Bronchial epithelial cell (primary cell): Measurements from ENCODE around the gene SMYD3. TPM values are rescaled to one million over a fixed set of nuclear protein-coding genes. Genes with fewer than 3 reads are reported as not detected.
"Not testable (repeated sequence)": the region's sequence is repeated elsewhere in the genome, so short reads cannot be mapped to it uniquely, and the experiment has no call there.

Experiments
- DNase-seq: peaks from one replicate; pipeline ENCODE4 v3.0.0-alpha.2; 2010; ENCODE audit warnings: low read depth
- FAIRE-seq: peaks from 2 replicates; lab custom pipeline; 2011; peaks lifted over from hg19 to GRCh38; lab: Jason Lieb, UNC
- H3K27me3 ChIP-seq: 2 replicates; pipeline ENCODE4 v1.5.1; 2011; ENCODE audit warnings: low read length; ENCODE audit not compliant: control insufficient read depth, insufficient read depth
- H3K36me3 ChIP-seq: 2 replicates; pipeline ENCODE4 v1.5.1; 2011; ENCODE audit warnings: low read length; ENCODE audit not compliant: control insufficient read depth, insufficient read depth
- H3K4me3 ChIP-seq: 2 replicates; pipeline ENCODE4 v1.5.1; 2011; ENCODE audit warnings: mild to moderate bottlenecking, low read depth, low read length, control low read depth
- total RNA-seq: library from RNA; depleted of rRNA; stranded (reverse); fragments of >200 nt; gene quantifications from 2 replicates; pipeline ENCODE4 v1.2.1, GENCODE V29; 2014
- TF ChIP-seq, protein P1 (sequence below): IDR thresholded peaks from 2 replicates; pipeline ENCODE4 v1.5.1; 2011; ENCODE audit warnings: mild to moderate bottlenecking, moderate library complexity, low read length, control low read depth, inconsistent platforms; ENCODE audit not compliant: insufficient read depth, severe bottlenecking

SMYD3 gene
- total RNA-seq, 1 donor from 2014 or later: 17.4 TPM

DNA sequence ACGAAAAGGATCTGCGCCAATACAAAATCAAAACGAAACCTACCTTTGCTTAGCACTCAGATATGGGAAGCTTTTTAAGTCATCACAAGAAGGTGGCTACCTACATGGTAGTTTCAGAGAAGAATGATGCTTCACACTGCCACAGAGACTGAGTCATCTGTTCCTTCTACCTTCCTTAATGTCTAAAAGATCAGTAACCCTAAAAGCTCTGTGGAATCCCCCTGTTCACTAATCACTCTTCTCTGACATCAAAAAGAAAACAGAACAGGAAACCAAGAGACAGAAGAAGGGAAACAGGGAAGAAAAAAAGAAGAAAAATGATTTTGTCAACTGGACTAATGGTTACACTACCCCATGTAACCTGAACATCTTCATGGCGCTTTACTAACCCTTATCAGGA is 177.2 kb downstream of the SMYD3 start:
- H3K4me3 ChIP-seq: no peak overlapping the region
- TF ChIP-seq, protein P1, sequence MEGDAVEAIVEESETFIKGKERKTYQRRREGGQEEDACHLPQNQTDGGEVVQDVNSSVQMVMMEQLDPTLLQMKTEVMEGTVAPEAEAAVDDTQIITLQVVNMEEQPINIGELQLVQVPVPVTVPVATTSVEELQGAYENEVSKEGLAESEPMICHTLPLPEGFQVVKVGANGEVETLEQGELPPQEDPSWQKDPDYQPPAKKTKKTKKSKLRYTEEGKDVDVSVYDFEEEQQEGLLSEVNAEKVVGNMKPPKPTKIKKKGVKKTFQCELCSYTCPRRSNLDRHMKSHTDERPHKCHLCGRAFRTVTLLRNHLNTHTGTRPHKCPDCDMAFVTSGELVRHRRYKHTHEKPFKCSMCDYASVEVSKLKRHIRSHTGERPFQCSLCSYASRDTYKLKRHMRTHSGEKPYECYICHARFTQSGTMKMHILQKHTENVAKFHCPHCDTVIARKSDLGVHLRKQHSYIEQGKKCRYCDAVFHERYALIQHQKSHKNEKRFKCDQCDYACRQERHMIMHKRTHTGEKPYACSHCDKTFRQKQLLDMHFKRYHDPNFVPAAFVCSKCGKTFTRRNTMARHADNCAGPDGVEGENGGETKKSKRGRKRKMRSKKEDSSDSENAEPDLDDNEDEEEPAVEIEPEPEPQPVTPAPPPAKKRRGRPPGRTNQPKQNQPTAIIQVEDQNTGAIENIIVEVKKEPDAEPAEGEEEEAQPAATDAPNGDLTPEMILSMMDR: no peak
- H3K36me3 ChIP-seq: no peaks in the 10 kb centered on the region
- DNase-seq: no peak
- no peak for FAIRE-seq
- H3K27me3 ChIP-seq: no peaks in the 10 kb centered on the region

DNA sequence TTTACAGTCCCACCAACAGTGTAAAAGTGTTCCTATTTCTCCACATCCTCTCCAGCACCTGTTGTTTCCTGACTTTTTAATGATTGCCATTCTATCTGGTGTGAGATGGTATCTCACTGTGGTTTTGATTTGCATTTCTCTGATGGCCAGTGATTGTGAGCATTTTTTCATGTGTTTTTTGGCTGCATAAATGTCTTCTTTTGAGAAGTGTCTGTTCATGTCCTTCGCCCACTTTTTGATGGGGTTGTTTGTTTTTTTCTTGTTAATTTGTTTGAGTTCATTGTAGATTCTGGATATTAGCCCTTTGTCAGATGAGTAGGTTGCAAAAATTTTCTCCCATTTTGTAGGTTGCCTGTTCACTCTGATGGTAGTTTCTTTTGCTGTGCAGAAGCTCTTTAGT is 177.8 kb downstream of the SMYD3 start:
- FAIRE-seq: not testable (repeated sequence)

DNA sequence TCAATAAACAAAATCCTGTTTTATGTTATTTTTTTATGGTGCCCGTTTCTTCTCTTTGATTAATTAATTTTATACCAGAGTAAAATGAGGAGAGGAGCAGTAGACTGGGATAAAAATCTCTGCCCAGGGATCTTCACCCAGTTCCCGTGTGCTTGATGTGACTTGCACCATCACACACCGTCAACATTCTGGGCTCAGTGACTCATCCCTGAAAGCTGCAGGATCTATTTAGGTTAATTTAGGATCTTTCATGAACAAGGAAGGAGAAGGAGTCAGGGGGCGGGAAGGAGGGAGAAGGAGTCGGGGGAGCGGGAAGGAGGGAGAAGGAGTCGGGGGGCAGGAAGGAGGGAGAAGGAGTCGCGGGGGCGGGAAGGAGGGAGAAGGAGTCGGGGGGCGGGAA is 182.4 kb downstream of the SMYD3 start:
- TF ChIP-seq, protein P1: no peak
- no peaks in the 10 kb centered on the region for H3K27me3 ChIP-seq
- no peak overlapping the region for H3K4me3 ChIP-seq
- DNase-seq: peak; percentile 73
- no peaks in the 10 kb centered on the region for H3K36me3 ChIP-seq
- no peak for FAIRE-seq

More for the DNA sequence above, 177.8 kb downstream of the SMYD3 start:
- H3K27me3 ChIP-seq, H3K4me3 ChIP-seq, DNase-seq, H3K36me3 ChIP-seq: not testable (repeated sequence)

DNA sequence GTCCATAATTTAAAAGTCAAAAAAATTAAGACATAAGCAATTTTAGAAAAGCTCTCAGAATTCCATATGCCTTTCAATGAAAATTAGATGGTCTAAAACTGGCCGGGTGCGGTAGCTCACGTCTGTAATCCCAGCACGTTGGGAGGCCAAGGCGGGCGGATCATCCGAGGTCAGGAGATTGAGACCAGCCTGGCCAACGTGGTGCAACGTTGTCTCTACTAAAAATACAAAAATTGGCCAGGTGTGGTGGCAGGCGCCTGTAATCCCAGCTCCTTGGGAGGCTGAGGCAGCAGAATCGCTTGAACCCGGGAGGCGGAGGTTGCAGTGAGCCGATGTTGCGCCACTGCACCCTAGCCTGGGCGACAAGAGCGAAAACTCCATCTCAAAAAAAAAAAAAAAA is 183.0 kb downstream of the SMYD3 start:
- FAIRE-seq, H3K4me3 ChIP-seq, H3K36me3 ChIP-seq, DNase-seq, H3K27me3 ChIP-seq: not testable (repeated sequence)

DNA sequence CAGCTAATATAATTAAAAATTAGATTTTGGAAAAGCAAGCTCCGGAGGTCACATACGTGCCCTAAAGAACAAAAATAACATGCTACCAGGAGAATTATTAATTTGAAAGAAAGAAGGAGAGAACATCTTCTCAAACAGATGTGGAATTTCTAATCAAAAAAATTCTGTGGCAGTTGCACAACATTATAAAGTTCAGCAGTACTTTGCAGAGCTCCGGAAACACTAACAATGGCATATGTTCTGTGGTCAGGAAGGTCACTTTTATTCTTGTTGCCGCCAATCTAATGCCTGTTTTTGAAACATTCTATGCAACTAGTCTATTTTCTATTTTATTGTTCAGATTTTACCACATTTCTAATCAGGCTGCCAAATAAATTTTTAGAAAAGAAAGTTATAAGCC is 186.8 kb downstream of the SMYD3 start:
- TF ChIP-seq, protein P1: no peak
- no peak for FAIRE-seq
- no peak overlapping the region for H3K4me3 ChIP-seq
- H3K36me3 ChIP-seq: no peaks in the 10 kb centered on the region
- DNase-seq: no peak
- H3K27me3 ChIP-seq: no peaks in the 10 kb centered on the region

DNA sequence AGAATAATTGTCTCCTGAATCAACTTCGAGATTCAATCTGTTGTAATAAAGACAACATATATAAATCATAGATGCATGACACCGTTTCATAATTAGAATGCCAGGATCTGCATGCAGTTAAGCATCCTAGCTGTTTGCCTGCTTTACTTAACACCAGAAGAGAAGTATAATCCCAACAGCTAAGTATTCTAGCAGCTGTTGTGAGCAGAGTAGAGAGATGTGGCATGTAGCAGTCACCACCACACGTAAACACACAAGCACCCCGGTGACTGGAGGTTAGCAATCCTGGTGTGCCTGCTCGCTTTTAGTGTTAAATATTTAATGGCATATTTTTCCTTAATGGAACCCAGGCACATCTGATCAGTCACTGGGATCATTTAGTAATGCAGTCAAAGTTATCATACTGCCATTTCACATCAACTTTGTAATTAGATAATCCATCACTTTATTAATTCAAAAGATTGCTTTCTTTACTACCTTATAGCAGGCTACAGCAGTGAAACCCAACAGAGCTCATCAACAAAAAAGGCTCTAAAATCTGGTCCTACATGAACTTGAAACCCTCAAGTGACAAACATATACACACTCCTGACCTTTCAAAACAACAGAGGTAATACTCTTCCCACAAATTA is 187.9 kb downstream of the SMYD3 start:
- Histone ChIP-seq H3K27me3 (no peaks in the 10 kb centered on the region), H3K4me3 (no peak overlapping the region), H3K36me3 (no peaks in the 10 kb centered on the region)
- TF ChIP-seq, protein P1: no peak
- DNase-seq (no peak), FAIRE-seq (no peak)

DNA sequence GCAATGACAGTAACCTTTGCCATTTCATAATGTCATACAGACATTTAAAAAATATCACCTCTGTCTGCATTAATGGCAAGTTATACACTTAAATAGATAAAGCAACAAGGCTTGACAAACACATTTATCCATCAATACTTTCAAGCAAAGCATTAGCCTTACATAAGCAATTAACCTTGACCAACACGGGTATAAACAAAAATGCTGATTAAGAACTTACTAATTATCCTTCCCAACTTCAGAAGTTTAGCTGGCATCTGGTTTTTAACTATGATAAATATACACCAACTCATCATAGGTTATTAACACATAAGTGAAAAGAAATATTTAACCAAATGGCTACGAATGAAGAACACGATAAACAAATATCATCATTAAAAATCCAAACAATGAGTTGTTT is 188.5 kb downstream of the SMYD3 start:
- no peaks in the 10 kb centered on the region for H3K36me3 ChIP-seq
- H3K27me3 ChIP-seq: no peaks in the 10 kb centered on the region
- no peak overlapping the region for H3K4me3 ChIP-seq
- no peak for DNase-seq
- TF ChIP-seq, protein P1: no peak
- no peak for FAIRE-seq
